GM18505 (cell line): ENCODE measurements around the gene DSTYK.
"Not testable (repeated sequence)": the region's sequence is repeated elsewhere in the genome, so short reads cannot be mapped to it uniquely, and the experiment has no call there.

ENCODE experiments used
- ATAC-seq: cut with Tn5 transposase; IDR thresholded peaks from one replicate; pipeline ENCODE4 v1.9.1; 2021; ENCODE audit not compliant: unreplicated experiment
- POLR2A ChIP-seq: IDR thresholded peaks from 4 replicates; pipeline ENCODE4 v1.6.1; 2011; ENCODE audit warnings: borderline replicate concordance; ENCODE audit not compliant: insufficient read depth, insufficient read length; ENCODE audit errors: extremely low read depth

Gene DSTYK

GRCh38 chr1:205247130-205247921 lies 35.8 kb upstream of the DSTYK start:
- TF ChIP-seq POLR2A: no peak
- no peak for ATAC-seq

- no peak for ATAC-seq
- no peak for TF ChIP-seq POLR2A
These were observed 35.0 kb upstream of the DSTYK start for GRCh38 chr1:205246351-205247119.

DNA sequence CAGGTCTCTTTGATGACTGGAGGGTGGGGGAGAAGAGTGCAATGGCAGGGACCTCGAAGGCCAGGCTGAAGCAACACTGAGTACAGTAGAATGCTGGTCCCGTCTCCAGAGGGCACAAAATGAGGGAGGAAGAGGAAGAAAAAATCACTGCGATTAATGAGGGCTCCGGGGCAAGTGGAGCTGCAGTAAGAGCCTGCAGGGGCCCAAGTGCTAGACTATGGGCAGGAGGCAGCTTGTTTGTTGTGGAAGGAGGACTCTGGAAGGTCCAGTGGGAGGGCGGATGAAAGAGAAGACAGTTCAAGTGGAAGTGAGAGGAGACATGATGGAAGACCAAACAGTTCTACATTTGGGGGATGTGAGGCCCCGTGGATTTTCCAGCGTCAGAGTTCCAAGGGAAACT lies 33.6 kb upstream of the DSTYK start:
- no peak for TF ChIP-seq POLR2A
- no peak for ATAC-seq

- no peak for TF ChIP-seq POLR2A
- ATAC-seq: no peak
These were observed 32.9 kb upstream of the DSTYK start for GRCh38 chr1:205244384-205244783.

DNA sequence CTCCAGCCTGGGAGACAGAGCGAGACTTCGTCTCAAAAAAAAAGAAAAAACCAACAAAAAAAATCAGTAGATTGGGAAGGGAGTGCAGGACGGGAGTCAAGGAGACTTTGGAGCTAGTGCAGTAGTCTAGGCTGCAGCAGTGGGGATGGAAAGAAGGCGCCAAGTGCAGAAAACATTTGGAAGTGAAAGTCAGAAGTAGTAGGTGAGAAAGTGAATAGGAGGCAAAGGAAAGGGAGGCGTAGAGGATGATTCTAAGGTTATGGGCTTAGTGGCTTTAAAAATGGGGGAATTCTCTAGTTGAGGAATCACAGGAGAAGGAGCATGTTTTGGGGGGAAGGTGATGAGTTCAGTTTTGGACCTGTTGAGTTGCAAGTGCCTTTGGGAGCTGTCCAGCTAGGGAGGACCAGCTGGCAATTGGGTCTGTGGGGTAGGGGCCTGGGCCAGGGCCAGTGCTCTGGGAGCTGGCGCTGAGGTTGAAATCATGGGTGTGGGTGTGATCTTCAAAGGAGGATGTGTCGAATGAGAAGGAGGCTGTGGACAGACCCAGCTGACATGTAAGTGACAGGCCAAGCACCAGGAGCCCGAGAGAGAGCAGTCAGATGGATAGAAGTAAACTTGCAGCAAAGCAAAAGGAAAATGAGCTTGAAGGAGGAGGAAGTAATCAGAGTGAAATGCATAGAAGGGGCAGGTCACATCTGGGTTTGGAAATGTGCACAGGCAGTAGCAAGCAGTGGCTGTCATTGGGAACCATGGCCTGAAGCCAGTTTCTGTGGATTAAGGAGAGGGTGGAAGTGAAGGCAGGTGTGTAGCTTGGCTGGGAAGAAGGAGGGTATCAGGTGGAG lies 32.1 kb upstream of the DSTYK start:
- ATAC-seq: no peak
- no peak for TF ChIP-seq POLR2A

DNA sequence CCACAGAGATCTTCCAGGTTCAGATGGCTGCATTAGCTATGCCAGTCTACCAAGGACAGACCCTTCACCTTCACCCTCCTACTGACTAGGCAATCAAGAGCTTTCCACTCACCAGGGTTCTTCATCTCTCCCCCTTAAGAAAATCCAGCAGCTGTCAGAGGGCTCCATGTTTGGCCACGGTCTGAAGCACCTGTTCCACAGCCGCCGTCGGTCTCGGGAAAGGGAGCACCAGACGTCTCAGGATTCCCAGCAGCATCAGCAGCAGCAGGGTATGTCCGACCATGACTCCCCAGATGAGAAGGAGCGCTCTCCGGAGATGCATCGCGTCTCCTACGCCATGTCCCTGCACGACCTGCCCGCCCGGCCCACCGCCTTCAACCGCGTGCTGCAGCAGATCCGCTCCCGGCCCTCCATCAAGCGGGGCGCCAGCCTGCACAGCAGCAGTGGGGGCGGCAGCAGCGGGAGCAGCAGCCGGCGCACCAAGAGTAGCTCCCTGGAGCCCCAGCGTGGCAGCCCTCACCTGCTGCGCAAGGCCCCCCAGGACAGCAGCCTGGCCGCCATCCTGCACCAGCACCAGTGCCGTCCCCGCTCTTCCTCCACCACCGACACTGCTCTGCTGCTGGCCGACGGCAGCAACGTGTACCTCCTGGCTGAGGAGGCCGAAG lies 30.0 kb upstream of the DSTYK start:
- TF ChIP-seq POLR2A: no peak

GRCh38 chr1:205240569-205240968 lies 29.1 kb upstream of the DSTYK start:
- no peak for ATAC-seq
- TF ChIP-seq POLR2A: no peak

More for the DNA sequence above, 30.0 kb upstream of the DSTYK start:
- no peak for ATAC-seq

DNA sequence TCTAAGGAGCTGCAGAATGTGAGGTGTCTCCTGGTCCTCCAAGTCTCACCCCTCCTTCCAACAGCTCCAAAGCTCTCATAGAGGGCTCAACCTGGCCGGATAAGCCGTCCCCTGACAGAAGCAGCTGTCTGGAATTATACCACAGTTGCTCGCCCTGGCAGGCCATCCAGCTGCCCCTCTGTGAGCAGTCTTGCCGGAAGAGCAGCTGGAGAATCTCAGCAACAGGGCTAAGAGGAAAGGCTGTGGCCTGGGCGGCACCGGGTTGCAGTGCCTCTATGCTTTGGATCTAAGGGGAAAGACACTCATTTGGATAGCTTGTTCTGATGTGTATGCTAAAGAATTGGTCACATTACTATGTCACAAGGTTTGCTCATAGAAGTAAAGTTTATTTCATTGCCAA lies 28.6 kb upstream of the DSTYK start:
- TF ChIP-seq POLR2A: no peak
- no peak for ATAC-seq

- no peak for TF ChIP-seq POLR2A
- ATAC-seq: no peak
These were observed 27.6 kb upstream of the DSTYK start for GRCh38 chr1:205239078-205239477.

- no peak for TF ChIP-seq POLR2A
- no peak for ATAC-seq
These were observed 26.3 kb upstream of the DSTYK start for GRCh38 chr1:205237526-205238484.

DNA sequence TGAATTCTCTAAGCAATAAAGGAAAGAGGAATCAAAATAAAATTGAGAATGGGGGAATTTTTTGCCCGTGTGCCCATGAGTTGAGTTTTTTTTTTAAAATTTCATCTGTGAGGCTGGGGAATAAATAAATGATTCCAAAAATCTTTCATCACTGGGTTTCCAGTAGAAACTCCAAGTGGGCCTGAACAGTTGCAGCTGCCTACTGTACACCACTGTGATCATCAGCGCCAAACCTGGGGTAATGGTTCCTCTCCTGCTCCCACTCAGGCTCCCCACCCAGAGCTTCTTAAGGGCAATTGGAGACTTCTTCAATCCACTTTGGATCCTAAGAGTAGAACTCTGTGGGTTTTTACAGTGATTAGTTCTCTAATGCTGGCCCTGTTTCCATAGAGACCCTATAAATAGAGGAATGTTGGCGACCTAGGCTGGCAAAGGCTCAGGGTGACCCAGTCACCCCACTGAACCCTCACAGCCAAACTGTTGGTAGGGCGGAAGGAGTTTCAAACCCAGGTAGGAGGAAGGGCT lies 25.5 kb upstream of the DSTYK start:
- TF ChIP-seq POLR2A: no peak
- no peak for ATAC-seq

GRCh38 chr1:205236526-205236925 lies 25.0 kb upstream of the DSTYK start:
- no peak for ATAC-seq
- no peak for TF ChIP-seq POLR2A

DNA sequence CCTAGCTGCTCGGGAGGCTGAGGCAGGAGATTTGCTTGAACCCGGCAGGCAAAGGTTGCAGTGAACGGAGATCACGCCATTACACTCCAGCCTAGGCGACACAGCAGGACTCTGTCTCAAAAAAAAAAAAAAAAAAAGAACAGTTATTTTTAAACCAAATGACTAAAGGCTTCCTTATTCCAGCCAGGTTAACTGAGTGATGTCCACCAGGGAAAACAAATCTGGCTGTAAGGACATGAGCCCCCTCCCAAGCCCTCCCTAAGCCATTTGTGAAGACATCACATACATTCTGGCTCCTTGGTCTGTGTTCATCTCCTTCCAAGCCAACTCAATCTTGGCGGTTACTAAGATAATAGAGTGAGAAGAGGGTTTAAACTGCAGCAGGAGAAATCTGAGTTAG lies 24.4 kb upstream of the DSTYK start:
- no peak for TF ChIP-seq POLR2A
- no peak for ATAC-seq

- ATAC-seq: not testable (repeated sequence)
These were observed 22.5 kb upstream of the DSTYK start for GRCh38 chr1:205233986-205234385.
